ENCODE data around the gene TPRG1L. TPM values are rescaled to one million over a fixed set of nuclear protein-coding genes. Genes with fewer than 3 reads are reported as not detected.

The TPRG1L gene
- total RNA-seq, 2 donors from 2014 or later: 12.5 to 15.5 TPM

GRCh38 chr1:3642919-3643675 lies 18.3 kb downstream of the TPRG1L start:
- H3K9me3 Mint-ChIP-seq: no peaks in the 10 kb centered on the region
- no peak for DNase-seq
- H3K27ac Mint-ChIP-seq: no peak overlapping the region
- peaks cover 1 to 4% of the 10 kb centered on the region in 2 donors for H3K36me3 Mint-ChIP-seq (ENCODE audit: insufficient read depth in 2 of 2)
- no peaks in the 10 kb centered on the region for H3K27me3 Mint-ChIP-seq (ENCODE audit: low read depth)
- peaks cover under 1% of the 10 kb centered on the region for H3K4me1 Mint-ChIP-seq (ENCODE audit: low read depth)
- no peak overlapping the region for H3K4me3 Mint-ChIP-seq
- ATAC-seq (replicated peaks in 1 of 2): no peak

GRCh38 chr1:3644273-3644672 lies 19.5 kb downstream of the TPRG1L start:
- no peak for ATAC-seq (replicated peaks in 1 of 2)
- H3K4me3 Mint-ChIP-seq: no peak overlapping the region
- H3K27me3 Mint-ChIP-seq (ENCODE audit: low read depth): no peaks in the 10 kb centered on the region
- no peak overlapping the region for H3K27ac Mint-ChIP-seq
- peaks cover 12% of the 10 kb centered on the region for H3K4me1 Mint-ChIP-seq (ENCODE audit: low read depth)
- DNase-seq: no peak
- peaks cover 1 to 2% of the 10 kb centered on the region in 2 donors for H3K36me3 Mint-ChIP-seq (ENCODE audit: insufficient read depth in 2 of 2)
- H3K9me3 Mint-ChIP-seq: no peaks in the 10 kb centered on the region

GRCh38 chr1:3645247-3645646 lies 20.4 kb downstream of the TPRG1L start:
- H3K4me3 Mint-ChIP-seq: no peak overlapping the region
- H3K36me3 Mint-ChIP-seq (ENCODE audit: insufficient read depth in 2 of 2): peaks cover 1 to 2% of the 10 kb centered on the region in 2 donors
- no peak overlapping the region for H3K27ac Mint-ChIP-seq

GRCh38 chr1:3645666-3646355 lies 21.0 kb downstream of the TPRG1L start:
- Mint-ChIP-seq H3K27me3 (ENCODE audit: low read depth) (no peaks in the 10 kb centered on the region), H3K9me3 (no peaks in the 10 kb centered on the region), H3K27ac (no peak overlapping the region), H3K4me3 (no peak overlapping the region), H3K36me3 (ENCODE audit: insufficient read depth in 2 of 2) (peaks cover 1 to 2% of the 10 kb centered on the region in 2 donors), H3K4me1 (ENCODE audit: low read depth) (peaks cover 13% of the 10 kb centered on the region)
- DNase-seq (no peak), ATAC-seq (replicated peaks in 1 of 2) (no peak)

More at GRCh38 chr1:3645247-3645646, 20.4 kb downstream of the TPRG1L start:
- Mint-ChIP-seq H3K27me3 (ENCODE audit: low read depth) (no peaks in the 10 kb centered on the region), H3K9me3 (no peaks in the 10 kb centered on the region), H3K4me1 (ENCODE audit: low read depth) (peaks cover 13% of the 10 kb centered on the region)
- DNase-seq (no peak), ATAC-seq (replicated peaks in 1 of 2) (no peak)

GRCh38 chr1:3646596-3646995 lies 21.8 kb downstream of the TPRG1L start:
- no peak overlapping the region for H3K4me3 Mint-ChIP-seq

GRCh38 chr1:3649342-3650247 lies 24.8 kb downstream of the TPRG1L start, which contains the start of gene WRAP73:
TSS of gene WRAP73 (minus strand) at chr1:3650103. CDS start at chr1:3649999, 104 bp downstream.
- peaks cover 17% of the 10 kb centered on the region for H3K27me3 Mint-ChIP-seq (ENCODE audit: low read depth)
- H3K36me3 Mint-ChIP-seq (ENCODE audit: insufficient read depth in 2 of 2): no peaks in the 10 kb centered on the region
- no peaks in the 10 kb centered on the region for H3K9me3 Mint-ChIP-seq
- H3K4me3 Mint-ChIP-seq: peak within 1 kb of the TSS; percentile 81 to 88
- DNase-seq (peak; percentile 92 to 93), ATAC-seq (replicated peaks in 1 of 2) (peak; percentile 98)
- H3K4me1 Mint-ChIP-seq (ENCODE audit: low read depth): peaks cover 20% of the 10 kb centered on the region
- peak within 1 kb of the TSS; percentile 61 for H3K27ac Mint-ChIP-seq

More at GRCh38 chr1:3646596-3646995, 21.8 kb downstream of the TPRG1L start:
- Mint-ChIP-seq H3K36me3 (ENCODE audit: insufficient read depth in 2 of 2) (peaks cover 1 to 2% of the 10 kb centered on the region in 2 donors), H3K27ac (no peak overlapping the region), H3K27me3 (ENCODE audit: low read depth) (no peaks in the 10 kb centered on the region), H3K4me1 (ENCODE audit: low read depth) (peaks cover 20% of the 10 kb centered on the region), H3K9me3 (no peaks in the 10 kb centered on the region)
- no peak for ATAC-seq (replicated peaks in 1 of 2)
- DNase-seq: no peak

GRCh38 chr1:3650248-3651025 lies 25.6 kb downstream of the TPRG1L start:
- DNase-seq (no peak), ATAC-seq (replicated peaks in 1 of 2) (no peak)
- Mint-ChIP-seq H3K27ac (peak overlapping the region; percentile 61), H3K9me3 (no peaks in the 10 kb centered on the region), H3K36me3 (ENCODE audit: insufficient read depth in 2 of 2) (no peaks in the 10 kb centered on the region), H3K4me1 (ENCODE audit: low read depth) (peaks cover 20% of the 10 kb centered on the region), H3K4me3 (peak overlapping the region; percentile 81 to 88), H3K27me3 (ENCODE audit: low read depth) (peaks cover 22% of the 10 kb centered on the region)

- Mint-ChIP-seq H3K36me3 (ENCODE audit: insufficient read depth in 2 of 2) (no peaks in the 10 kb centered on the region), H3K4me3 (peak overlapping the region; percentile 65 to 68), H3K9me3 (no peaks in the 10 kb centered on the region), H3K4me1 (ENCODE audit: low read depth) (peaks cover 22% of the 10 kb centered on the region), H3K27ac (no peak overlapping the region), H3K27me3 (ENCODE audit: low read depth) (peaks cover 30% of the 10 kb centered on the region)
- ATAC-seq (replicated peaks in 1 of 2) (no peak), DNase-seq (no peak)
Observed at GRCh38 chr1:3651026-3651929, 26.5 kb downstream of the TPRG1L start.

GRCh38 chr1:3651930-3652547 lies 27.2 kb downstream of the TPRG1L start, which contains the start of gene TP73:
TSS of gene TP73 (plus strand) at chr1:3652516. CDS start at chr1:3682366, 29,850 bp downstream.
- ATAC-seq (replicated peaks in 1 of 2) (no peak), DNase-seq (peak; percentile 16 to 25)
- H3K27me3 Mint-ChIP-seq (ENCODE audit: low read depth): peaks cover 32% of the 10 kb centered on the region
- peaks cover 30% of the 10 kb centered on the region for H3K4me1 Mint-ChIP-seq (ENCODE audit: low read depth)
- no peak within 1 kb of the TSS for H3K27ac Mint-ChIP-seq
- no peaks in the 10 kb centered on the region for H3K36me3 Mint-ChIP-seq (ENCODE audit: insufficient read depth in 2 of 2)
- no peaks in the 10 kb centered on the region for H3K9me3 Mint-ChIP-seq
- peak within 1 kb of the TSS; percentile 65 to 68 for H3K4me3 Mint-ChIP-seq

GRCh38 chr1:3652548-3653285 lies 27.9 kb downstream of the TPRG1L start:
- Mint-ChIP-seq H3K4me1 (ENCODE audit: low read depth) (peaks cover 31% of the 10 kb centered on the region), H3K9me3 (no peaks in the 10 kb centered on the region), H3K4me3 (peak overlapping the region; percentile 36 to 59), H3K36me3 (ENCODE audit: insufficient read depth in 2 of 2) (no peaks in the 10 kb centered on the region), H3K27ac (no peak overlapping the region), H3K27me3 (ENCODE audit: low read depth) (peaks cover 32% of the 10 kb centered on the region)
- DNase-seq: no peak
- no peak for ATAC-seq (replicated peaks in 1 of 2)

- Mint-ChIP-seq H3K36me3 (ENCODE audit: insufficient read depth in 2 of 2) (no peaks in the 10 kb centered on the region), H3K27ac (no peak overlapping the region), H3K9me3 (no peaks in the 10 kb centered on the region), H3K4me3 (peak overlapping the region; percentile 36 to 59), H3K27me3 (ENCODE audit: low read depth) (peaks cover 32% of the 10 kb centered on the region), H3K4me1 (ENCODE audit: low read depth) (peaks cover 29% of the 10 kb centered on the region)
- DNase-seq: no peak
- no peak for ATAC-seq (replicated peaks in 1 of 2)
Observed at GRCh38 chr1:3653286-3653618, 28.4 kb downstream of the TPRG1L start.
